ENCODE results near the gene VPS54.
A peak's percentile ranks its signal among the peaks of the same experiment; 100 is the strongest.
"Not testable (repeated sequence)": the region's sequence is repeated elsewhere in the genome, so short reads cannot be mapped to it uniquely, and the experiment has no call there.

Gene VPS54

DNA sequence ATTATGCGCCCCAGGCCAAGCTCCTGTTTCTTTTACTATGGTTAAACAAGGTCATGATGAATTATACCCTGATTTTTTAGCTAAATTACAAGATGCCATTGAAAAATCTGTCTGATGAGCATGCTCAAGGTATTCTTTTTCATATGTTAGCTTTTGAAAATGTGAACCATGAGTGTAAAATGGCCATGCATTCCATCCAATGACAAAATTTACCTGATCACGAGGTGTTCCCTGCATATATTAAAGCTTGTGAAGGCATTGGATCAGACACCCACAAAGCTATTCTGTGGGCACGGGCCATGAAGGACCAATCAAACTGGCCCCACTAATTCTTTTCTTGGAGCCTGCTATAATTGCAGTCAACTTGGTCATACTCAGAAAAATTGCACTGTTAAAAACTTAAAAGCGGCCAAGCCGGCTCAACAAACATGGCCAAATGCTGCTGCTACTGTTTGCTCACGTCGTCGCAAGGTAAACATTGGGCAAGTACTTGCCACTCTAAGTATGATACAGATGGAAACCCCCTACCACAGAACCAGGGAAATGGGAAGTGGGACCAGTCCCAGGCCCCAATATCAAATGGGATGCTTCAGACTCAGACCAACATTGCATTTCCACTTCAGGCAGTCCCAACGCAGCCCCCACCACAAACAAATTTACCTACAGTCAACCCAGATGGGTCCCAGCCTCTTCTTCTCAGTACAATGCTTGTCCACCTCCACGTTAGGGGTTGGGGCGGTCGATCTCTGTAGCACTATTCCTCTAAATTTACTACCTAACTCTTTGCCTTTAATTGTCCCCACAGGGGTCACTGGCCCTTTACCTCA lies 27.8 kb downstream of the VPS54 start:
- DNase-seq, result not testable (repeated sequence)

DNA sequence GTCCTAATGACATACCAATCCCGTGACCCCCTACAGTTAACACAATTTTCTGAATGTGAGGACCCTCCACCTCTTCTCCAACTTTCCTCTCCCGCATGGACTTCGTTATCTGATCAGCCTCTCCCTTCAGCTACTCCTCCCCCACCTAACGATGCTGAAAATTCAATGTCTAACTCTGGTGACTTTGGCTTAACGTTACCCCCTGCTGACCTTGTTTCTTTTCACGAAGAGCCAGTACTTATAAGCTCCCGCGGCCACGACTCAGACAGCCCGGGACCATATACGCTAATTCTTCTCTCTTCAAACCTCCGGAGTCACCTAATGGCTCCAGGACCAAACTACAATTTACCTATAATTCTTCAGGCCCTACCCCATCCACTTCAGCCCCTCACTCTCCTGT lies 29.2 kb downstream of the VPS54 start:
- DNase-seq, result no peak

DNA sequence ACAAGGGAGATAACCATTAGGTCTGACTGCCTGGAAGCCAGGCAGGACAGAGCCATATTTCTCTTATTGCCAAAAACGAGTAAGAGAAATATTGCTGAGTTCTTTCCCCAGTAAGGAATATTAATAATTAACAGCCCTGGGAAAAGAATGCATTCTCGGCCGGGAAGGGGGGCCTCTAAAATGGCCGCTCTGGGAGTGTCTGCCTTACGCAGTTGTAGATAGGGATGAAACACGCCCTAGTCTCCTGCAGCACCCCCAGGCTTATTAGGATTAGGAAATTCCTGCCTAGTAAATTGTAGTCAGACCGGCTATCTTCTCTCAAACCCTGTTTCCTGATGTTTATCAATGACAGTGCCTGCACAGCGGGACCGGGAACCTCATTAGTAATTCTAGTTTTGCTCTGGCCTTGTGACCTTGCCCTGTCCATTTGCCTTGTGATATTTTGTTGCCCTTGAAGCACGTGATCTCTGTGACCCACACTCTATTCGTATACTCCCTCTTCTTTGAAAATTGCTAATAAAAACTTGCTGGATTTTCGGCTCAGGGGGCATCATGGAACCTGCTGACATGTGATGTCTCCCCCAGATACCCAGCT lies 30.3 kb downstream of the VPS54 start:
- not testable (repeated sequence) for DNase-seq

DNA sequence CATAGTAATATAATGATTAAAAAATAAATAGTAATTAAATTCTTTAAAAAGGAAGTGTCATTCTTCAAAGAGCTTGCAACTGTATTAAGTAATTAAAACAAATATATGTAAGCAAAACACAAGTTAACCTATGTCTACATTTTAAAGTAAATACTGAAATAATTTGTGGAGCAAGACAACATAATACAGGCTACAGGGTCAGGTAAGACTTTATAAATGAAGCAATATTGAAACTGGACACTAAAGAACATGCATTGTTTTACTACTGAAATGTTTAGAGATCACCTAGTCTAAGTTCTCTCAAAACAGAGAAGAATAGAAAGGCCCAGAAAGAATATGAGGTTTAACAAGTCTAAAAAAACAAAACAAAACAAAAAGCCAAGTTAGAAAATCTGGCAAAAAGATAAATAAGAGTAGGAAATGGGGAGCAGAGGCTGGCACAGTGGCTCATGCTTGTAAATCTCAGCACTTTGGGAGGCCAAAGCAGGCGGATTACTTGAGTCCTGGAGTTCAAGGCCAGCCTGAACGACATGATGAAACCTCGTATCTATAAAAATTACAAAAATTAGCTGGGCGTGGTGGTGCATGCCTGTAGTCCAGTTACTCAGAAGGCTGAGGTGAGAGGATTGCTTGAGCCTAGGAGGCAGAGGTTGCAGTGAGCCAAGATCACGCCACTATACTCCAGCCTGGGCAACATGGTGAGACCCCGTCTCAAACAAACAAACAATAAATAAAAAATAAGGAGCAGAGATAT lies 34.4 kb downstream of the VPS54 start:
- no peak for DNase-seq

DNA sequence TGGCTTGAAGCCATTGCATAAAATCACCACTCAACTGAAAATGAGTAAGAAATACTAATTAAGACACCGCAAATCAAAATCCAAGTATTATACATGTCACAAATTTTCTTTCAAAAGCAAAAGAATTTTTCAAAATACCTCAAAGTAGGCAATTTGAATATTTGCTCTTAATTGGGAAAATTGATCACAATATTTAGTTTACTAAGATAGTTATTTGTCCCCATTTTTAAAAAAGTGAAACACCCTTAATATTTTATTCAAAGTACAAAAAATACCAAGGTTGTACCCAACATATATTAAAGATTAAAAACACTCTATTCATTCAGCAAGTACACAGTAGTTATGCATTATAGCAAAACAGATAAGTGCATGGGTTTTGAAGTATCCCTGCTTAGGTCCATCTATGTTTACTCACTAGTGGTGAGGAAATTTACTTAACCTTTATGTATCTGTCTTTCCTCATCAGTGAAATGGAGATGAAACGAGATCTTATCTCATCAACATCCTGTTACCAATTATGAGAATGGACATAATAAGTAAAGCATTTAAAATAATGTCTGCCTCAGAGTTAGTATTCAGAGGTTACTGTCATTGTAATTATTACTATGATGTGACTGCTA lies 35.1 kb downstream of the VPS54 start:
- DNase-seq, result peak; percentile 43

DNA sequence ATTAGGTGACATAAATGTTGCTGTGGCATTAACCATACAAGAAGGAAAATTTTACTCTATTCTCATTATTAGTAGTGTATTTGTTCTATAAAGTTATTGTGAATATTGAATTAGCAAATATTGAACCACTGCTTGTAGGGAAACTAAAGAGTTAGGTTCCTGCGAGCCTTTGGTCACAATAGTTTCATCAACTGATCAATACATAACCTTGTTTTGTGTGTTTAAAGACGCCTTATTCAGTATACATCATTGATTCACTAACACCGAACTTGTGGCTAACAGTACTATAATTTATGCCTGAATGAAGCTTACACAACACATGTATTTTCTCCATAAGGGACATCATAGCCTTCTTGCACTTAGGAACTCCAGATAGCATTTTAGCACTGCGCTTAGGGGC lies 36.9 kb downstream of the VPS54 start:
- no peak for DNase-seq

DNA sequence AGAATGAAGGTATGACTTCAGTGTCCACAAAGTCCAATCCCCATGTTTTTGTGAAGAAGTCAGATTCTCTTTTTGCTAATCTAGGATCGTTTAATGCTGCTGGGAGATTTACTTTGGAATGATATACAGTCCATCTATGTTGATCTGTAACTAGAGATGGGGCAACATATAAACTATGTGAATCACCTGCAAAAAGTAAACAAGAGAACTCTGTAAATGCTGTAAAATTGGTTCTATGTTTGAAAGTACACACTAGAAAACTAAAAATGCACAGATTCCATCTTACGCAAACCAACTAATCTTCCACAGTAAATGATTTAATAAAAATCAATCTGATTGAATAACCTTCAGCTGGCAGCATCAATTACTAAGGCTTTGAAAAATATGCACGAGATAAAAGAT lies 37.5 kb downstream of the VPS54 start:
- DNase-seq, result no peak

DNA sequence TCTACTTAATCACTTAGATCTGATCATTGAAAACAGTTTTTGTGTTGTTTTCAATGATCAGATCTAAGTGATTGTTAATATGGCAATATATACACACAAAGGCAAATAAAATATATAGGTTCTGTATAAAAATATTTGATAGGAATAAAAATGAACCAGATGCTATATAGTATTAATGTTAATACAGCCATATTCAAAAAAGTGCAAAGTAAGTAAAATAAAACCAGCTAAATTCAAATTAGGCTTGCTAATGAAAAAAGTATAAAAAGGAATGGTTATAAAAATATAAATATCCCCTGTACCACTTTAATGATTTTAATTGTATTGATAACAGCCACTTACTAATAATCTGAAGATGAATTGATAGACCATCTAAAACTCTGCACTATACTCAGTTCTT lies 38.4 kb downstream of the VPS54 start:
- no peak for DNase-seq

DNA sequence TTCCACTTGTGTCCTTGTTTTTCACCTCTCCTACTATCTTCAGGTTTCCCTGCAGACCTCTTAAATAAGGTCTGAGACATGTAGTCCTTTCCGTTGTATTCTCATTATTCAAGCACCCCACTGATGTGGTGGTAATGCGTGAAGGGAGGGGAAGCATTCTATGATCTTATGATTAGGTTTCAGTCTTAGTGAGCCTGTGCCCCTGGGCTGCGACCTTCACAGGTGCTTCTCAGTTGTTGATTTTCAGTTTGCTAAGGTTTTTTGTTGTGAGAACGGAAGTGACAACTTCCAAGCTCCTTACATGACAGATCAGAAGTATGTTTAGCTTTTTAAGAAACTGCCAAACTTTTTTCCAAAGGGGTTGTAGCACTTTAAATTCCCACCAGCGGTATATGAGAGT lies 41.3 kb downstream of the VPS54 start:
- DNase-seq, result peak; percentile 73

DNA sequence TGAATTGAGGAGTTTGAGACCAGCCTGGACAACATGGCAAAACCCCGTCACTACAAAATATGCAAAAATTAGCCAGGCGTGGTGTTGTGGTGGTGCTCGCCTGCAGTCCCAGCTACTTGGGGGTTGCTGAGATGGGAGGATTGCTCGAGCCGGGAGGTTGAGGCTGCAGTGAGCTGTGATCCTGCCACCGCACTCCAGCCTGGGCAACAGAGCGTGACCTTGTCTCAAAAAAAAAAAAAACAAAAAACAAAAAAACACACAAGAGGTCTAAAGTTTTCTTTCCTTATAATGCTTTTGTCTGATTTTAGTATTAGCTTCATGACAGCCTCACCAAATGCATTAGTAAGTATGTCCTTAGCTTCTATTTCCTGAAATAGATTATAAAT lies 43.1 kb downstream of the VPS54 start:
- DNase-seq, result no peak

DNA sequence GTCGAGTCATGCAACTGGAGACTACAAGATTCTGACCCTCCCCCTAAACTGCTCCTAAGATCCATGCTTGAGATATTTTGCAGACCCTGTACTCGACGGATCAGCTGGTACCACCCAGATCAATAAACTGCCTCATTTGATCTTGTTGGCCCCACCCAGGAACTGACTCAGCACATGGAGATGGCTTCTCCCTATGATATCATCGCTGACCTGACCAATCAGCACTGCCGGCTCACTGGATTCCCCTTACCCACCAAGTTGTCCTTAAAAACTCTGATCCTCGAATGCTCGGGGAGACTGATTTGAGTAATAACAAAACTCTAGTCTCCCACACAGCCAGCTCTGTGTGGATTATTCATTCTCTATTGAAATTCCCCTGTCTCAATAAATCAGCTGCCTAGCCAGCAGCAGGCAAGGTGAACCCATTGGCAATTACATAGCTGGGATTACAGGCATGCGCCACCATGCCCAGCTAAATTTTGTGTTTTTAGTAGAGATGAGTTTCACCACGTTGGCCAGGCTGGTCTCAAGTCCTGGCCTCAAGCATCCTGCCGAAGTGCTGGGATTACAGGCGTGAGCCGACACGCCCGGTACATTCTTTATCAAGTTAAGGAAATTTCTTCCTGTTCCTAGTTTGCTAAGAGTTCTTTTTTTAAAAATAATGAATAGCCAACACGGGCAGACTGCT lies 43.6 kb downstream of the VPS54 start:
- DNase-seq, result no peak

DNA sequence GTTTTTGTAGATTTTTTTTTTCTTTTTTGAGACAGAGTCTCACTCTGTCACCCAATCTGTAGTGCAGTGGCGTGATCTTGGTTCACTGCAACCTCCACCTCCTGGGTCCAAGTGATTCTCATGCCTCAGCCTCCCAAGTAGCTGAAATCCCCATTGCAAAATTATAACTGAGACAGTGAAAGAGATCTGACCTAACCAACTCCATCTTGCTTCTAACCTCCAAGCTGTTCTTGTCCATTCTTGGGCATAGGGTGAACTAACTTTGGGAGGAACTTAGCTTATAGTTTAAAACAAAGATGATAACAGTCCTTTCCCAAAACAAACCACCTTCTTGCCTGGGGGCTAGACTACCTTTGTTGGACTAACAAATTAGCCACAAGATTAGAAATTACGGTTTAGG lies 44.2 kb downstream of the VPS54 start:
- not testable (repeated sequence) for DNase-seq

DNA sequence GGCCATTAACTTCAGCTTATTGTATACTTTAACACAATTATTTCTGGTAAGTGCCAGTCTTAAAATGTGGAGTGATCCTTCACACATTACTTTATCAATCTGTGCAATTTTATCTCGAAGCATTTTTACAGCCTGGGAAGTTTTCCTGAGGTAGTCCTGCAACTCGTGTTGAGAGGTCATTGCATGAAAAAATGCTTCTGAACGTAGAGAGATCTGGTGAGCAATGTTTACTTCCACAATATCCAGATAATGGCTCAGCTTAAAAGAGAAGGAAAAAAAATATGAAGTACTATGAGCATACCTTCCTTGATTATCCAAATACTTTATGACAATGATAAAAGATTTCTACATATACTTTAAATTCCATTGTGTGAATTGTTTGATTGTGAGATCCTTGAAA lies 57.0 kb downstream of the VPS54 start:
- DNase-seq, result no peak

DNA sequence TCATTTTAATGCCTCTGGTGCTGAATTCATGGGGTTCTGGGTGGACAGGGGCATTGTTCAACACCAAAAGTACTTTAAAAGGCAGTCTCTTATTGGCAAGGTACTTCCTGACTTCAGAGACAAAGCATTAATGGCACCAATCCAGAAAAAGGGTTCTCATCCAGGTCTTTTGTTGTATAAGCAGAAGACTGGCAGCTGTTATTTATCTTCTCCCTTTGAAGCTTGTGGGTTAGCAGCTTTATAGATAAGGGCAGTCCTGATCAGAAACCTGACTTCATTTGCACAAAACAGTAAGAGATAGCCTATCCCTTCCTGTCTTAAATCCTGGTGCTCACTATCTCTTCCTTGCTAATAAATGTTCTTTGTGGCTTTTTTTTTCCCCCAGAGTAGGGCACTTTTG lies 68.8 kb downstream of the VPS54 start:
- DNase-seq, result no peak

DNA sequence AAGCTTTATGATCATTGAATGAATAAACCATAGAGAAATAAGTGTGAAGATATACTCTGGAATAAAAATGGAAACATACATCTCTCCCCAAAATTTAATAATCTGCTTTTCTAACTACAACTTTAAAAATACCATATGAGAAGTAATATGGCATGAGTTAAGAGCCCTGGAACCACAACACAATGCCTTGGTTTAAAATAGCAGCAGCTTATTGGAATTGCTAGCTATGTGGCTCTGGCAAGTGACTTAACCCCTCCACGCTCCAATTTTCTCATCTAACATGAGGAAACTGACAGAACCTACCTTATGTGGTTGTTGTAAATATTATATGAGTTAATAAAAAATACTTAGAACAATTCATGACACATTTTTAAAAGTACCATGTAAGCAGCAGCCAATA lies 76.4 kb downstream of the VPS54 start:
- DNase-seq, result no peak

DNA sequence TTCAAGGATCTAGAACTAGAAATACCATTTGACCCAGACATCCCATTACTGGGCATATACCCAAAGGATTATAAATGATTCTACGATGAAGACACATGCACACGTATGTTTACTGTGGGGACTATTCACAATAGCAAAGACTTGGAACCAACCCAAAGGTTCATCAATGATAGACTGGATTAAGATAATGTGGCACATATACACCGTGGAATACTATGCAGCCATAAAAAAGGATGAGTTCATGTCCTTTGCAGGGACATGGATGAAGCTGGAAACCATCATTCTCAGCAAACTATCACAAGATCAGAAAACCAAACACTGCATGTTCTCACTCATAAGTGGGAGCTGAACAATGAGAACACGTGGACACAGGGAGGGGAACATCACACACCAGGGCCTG lies 87.1 kb downstream of the VPS54 start:
- not testable (repeated sequence) for DNase-seq

DNA sequence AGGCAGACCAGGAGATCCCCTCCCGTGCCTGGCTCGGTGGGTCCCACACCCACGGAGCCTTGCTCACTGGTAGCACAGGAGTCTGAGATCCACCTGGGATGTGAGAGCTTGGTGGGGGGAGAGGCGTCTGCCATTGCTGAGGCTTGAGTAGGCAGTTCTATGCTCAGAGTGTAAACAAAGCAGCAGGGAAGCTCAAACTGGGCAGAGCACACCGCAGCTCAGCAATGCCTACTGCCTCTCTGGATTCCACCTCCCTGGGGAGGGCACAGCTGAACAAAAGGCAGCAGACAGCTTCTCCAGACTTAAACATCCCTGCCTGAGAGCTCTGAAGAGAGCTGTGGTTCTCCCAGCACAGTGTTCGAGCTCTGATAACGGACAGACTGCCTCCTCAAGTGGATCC lies 92.4 kb downstream of the VPS54 start:
- DNase-seq, result no peak

DNA sequence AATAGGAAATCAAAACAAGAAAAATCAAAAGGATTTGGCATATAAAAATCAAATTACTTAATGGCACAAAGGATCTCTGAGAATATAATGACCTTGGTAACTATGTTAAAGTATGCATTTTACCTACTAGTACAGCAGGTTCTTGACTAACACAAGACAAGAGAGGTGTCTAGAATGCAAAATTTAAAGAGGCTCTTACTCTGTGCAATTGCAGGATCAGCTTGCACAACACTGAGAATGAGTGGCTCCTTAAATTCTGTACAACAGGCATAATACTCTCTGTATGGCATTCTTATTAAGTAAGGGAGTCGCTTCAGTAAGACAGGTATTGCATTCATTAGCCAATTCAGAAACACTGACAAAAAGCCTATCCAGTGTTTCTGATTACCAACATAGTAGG lies 104.9 kb downstream of the VPS54 start:
- no peak for DNase-seq

DNA sequence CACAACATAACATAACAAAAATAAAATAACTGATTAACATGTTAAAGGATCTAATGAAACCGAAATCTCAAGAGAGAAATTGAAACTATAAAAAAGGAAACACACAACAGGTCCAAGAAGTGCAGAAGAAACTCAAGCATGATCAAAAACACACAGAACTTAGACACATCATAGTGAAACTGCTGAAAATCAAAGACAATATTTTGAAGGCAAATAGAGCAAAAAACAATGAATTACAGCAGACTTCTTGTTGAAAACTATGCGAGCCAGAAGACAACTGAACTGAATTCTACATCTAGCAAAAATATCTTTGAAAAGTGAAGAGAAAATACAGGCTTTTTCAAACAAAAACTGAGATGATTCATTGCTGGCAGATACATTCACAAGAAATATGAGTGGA lies 116.2 kb downstream of the VPS54 start:
- DNase-seq, result peak; percentile 53

DNA sequence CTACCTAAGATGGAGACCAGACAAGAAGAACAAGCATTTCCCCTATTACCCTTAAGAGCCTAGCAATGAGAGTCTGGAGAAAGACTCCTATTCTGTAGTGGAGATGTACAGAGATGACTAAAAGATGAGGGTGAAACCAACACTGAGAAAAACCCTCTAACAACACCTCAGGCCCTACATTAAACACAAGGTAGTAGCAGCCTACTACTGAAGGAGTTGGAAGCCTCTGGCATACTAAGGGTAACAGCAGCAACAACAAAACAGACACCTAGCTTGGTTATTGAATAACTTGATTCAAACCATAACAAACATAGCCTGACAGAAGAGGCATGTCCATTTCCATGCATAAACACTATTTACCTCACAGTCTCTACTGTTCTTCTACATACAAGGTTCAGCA lies 117.1 kb downstream of the VPS54 start:
- peak; percentile 9 for DNase-seq

DNA sequence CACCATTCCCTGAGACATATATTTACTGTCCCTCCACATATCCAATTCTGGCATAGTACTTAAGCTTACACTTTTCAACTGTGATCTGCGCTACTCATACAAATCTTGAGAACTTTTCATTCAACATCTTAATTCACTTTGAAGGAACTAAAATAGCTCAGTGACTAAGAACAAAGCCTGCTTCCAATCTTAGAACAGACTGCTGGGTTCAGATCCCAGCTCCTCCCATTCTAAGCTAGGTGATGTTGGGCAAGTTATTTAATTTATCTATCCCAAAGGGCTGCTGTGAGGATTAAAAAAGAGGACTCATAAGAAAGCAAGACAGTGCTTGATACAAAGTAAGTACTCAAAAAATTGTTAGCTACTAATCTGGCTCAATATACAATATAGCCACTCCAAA lies 119.6 kb downstream of the VPS54 start:
- DNase-seq, result no peak

DNA sequence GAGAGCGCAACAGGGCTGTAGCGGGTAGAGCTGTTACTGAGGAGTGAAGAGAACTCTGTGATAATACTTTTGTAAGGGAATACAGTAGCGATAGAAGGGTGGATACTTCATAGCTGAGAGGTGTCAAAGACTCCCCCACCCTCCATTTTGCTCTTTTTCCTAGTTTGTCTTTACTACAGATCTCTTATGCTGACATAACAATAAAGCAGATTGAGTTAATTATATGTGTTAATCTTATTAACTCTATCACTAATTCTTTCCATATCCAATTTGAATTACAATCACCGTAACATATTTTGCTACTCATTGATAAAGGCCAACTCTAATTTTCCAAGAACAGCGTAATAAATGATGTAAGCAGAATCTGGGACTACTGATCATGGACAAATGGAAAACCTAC lies 120.4 kb downstream of the VPS54 start:
- no peak for DNase-seq

DNA sequence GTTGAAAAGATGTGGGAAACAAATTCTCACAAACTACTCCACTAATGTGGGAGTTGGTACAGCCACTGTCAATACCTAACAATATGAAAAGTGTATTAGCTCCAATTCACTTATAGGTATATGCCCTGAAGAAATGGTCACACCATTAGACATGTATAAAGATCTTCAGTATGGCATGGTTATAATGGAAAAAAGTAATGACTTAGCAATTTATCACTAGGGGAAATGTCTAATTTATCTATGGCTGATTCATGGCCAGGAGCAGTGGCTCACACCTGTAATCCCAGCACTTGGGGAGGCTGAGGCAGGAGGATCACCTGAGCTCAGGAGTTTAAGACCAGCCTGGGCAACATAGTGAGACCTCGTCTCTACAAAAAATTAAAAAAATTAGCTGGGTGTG lies 125.1 kb downstream of the VPS54 start:
- DNase-seq, result no peak

Data from activated CD4-positive, alpha-beta T cell treated with anti-CD3 and anti-CD28 coated beads, Interleukin-10, Interleukin-2, amounts not matched to agents 100 ng/mL and 50 ng/mL, durations not matched to agents 16 hours and 8 hours (primary cell).